Astrocyte (in vitro differentiated cells and primary cell): ENCODE data around the gene PPP2R2D.

Experiments
- EZH2 ChIP-seq: IDR thresholded peaks from 2 replicates; pipeline ENCODE4 v1.6.1; 2012; ENCODE audit warnings: mild to moderate bottlenecking, low read length, inconsistent platforms; ENCODE audit not compliant: insufficient read depth
- TF ChIP-seq, protein P1 (sequence below): IDR thresholded peaks from 2 replicates; pipeline ENCODE4 v1.5.1; 2011; ENCODE audit warnings: low read depth, mild to moderate bottlenecking, inconsistent platforms, low read length, moderate library complexity; ENCODE audit not compliant: insufficient read depth

DNA sequence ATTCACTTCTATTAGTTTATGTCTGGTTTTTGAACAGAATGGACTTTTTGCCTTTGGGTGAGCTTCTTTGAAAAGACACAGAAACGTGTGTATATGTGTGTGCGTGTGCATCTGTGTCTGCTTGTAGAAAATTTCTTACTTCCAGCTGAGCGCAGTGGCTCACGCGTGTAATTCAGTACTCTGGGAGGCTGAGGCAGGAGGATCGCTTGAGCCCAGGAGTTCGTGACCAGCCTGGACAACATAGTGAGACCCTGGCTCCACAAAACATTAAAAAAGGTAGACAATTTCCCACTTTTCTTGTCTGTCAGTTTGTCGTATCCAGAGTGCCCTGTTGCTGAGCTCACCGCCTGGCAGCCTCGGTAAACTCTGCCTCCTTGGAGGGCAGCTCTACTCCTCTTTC is 25.4 kb downstream of the PPP2R2D start:
- TF ChIP-seq, protein P1, sequence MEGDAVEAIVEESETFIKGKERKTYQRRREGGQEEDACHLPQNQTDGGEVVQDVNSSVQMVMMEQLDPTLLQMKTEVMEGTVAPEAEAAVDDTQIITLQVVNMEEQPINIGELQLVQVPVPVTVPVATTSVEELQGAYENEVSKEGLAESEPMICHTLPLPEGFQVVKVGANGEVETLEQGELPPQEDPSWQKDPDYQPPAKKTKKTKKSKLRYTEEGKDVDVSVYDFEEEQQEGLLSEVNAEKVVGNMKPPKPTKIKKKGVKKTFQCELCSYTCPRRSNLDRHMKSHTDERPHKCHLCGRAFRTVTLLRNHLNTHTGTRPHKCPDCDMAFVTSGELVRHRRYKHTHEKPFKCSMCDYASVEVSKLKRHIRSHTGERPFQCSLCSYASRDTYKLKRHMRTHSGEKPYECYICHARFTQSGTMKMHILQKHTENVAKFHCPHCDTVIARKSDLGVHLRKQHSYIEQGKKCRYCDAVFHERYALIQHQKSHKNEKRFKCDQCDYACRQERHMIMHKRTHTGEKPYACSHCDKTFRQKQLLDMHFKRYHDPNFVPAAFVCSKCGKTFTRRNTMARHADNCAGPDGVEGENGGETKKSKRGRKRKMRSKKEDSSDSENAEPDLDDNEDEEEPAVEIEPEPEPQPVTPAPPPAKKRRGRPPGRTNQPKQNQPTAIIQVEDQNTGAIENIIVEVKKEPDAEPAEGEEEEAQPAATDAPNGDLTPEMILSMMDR: no peak
- TF ChIP-seq EZH2: no peak
